Astrocyte (in vitro differentiated cells and primary cell): ENCODE results near the gene C19orf47. TPM values are rescaled to one million over a fixed set of nuclear protein-coding genes. Genes with fewer than 3 reads are reported as not detected.

Source experiments
- DNase-seq: peaks from one replicate; pipeline ENCODE4 v3.0.0-alpha.2; 2010; ENCODE audit warnings: low read depth
- FAIRE-seq: peaks from 2 replicates; lab custom pipeline; 2011; peaks lifted over from hg19 to GRCh38; lab: Jason Lieb, UNC
- H2AFZ ChIP-seq: 2 replicates; pipeline ENCODE4 v1.6.0; 2012; ENCODE audit warnings: low read depth, low read length, inconsistent platforms
- H3K27ac ChIP-seq: 2 replicates; pipeline ENCODE4 v1.5.1; 2011; ENCODE audit warnings: low read depth, low read length, inconsistent platforms
- H3K27me3 ChIP-seq: 2 replicates; pipeline ENCODE4 v1.6.0; 2011; ENCODE audit warnings: low read length, inconsistent platforms; ENCODE audit not compliant: insufficient read depth
- H3K36me3 ChIP-seq: 2 replicates; pipeline ENCODE4 v1.5.1; 2011; ENCODE audit warnings: low read length, inconsistent platforms; ENCODE audit not compliant: insufficient read depth
- H3K4me1 ChIP-seq: 2 replicates; pipeline ENCODE4 v1.5.1; 2011; ENCODE audit warnings: low read length, inconsistent platforms; ENCODE audit not compliant: insufficient read depth
- H3K4me2 ChIP-seq: 2 replicates; pipeline ENCODE4 v1.6.0; 2012; ENCODE audit warnings: low read length, inconsistent platforms
- H3K4me3 ChIP-seq: 2 replicates; pipeline ENCODE4 v1.5.1; 2011; ENCODE audit warnings: low read depth, mild to moderate bottlenecking, low read length, inconsistent platforms; ENCODE audit not compliant: insufficient read depth
- H3K79me2 ChIP-seq: 2 replicates; pipeline ENCODE4 v1.6.0; 2012; ENCODE audit warnings: mild to moderate bottlenecking, low read length, inconsistent platforms; ENCODE audit not compliant: insufficient read depth
- H3K9ac ChIP-seq: 2 replicates; pipeline ENCODE4 v1.6.0; 2012; ENCODE audit warnings: mild to moderate bottlenecking, low read length, inconsistent platforms
- H3K9me3 ChIP-seq: 2 replicates; pipeline ENCODE4 v1.5.1; 2012; ENCODE audit warnings: low read depth, mild to moderate bottlenecking, low read length, inconsistent platforms; ENCODE audit not compliant: insufficient read depth
- H4K20me1 ChIP-seq: 2 replicates; pipeline ENCODE4 v1.6.0; 2012; ENCODE audit warnings: low read length, inconsistent platforms; ENCODE audit not compliant: insufficient read depth
- H3K27ac Mint-ChIP-seq: one replicate; pipeline ENCODE4 v1.8.0; 2021; ENCODE audit warnings: mild to moderate bottlenecking, mixed read lengths; ENCODE audit not compliant: unreplicated experiment
- H3K27me3 Mint-ChIP-seq: one replicate; pipeline ENCODE4 v1.8.0; 2021; ENCODE audit warnings: low read depth, mixed read lengths; ENCODE audit not compliant: unreplicated experiment
- H3K36me3 Mint-ChIP-seq: one replicate; pipeline ENCODE4 v1.8.0; 2021; ENCODE audit warnings: low read depth, mixed read lengths; ENCODE audit not compliant: unreplicated experiment
- H3K4me1 Mint-ChIP-seq: one replicate; pipeline ENCODE4 v1.8.0; 2021; ENCODE audit warnings: low read depth, mixed read lengths; ENCODE audit not compliant: unreplicated experiment
- H3K4me3 Mint-ChIP-seq: one replicate; pipeline ENCODE4 v1.8.0; 2021; ENCODE audit warnings: mild to moderate bottlenecking, moderate library complexity, mixed read lengths; ENCODE audit not compliant: unreplicated experiment
- H3K9me3 Mint-ChIP-seq: one replicate; pipeline ENCODE4 v1.8.0; 2021; ENCODE audit warnings: mild to moderate bottlenecking, mixed read lengths; ENCODE audit not compliant: unreplicated experiment
- EZH2 ChIP-seq: IDR thresholded peaks from 2 replicates; pipeline ENCODE4 v1.6.1; 2012; ENCODE audit warnings: mild to moderate bottlenecking, low read length, inconsistent platforms; ENCODE audit not compliant: insufficient read depth
- total RNA-seq: library from RNA; stranded (reverse); gene quantifications from 2 replicates; pipeline ENCODE4 v1.2.1, GENCODE V29; 2021
- TF ChIP-seq, protein P1 (sequence below): IDR thresholded peaks from 2 replicates; pipeline ENCODE4 v1.5.1; 2011; ENCODE audit warnings: low read depth, mild to moderate bottlenecking, inconsistent platforms, low read length, moderate library complexity; ENCODE audit not compliant: insufficient read depth

C19orf47 gene
- total RNA-seq, 1 donor from 2014 or later: 20.6 TPM

DNA sequence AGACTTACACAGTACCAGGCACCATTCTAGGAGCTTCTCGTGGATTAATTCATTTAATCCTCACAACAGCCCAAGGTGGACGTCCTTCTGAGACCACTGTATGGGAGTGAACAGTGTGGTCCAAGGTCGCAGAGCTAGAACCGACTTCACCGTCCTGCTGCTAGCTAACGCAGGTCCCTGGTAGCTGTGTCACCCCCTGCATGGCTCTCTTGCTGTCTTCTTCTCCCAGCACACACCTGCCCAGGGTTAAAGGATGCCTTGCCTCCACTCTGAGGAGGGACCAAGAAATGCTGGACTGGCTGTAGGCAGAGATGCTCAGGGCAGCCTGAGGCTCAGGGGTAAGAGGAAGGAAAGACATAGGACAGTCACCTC, 66.0 kb downstream of the C19orf47 start:
- FAIRE-seq (no peak), DNase-seq (no peak)
- Mint-ChIP-seq H3K4me1 (peaks cover 34% of the 10 kb centered on the region), H3K9me3 (peaks cover 2% of the 10 kb centered on the region), H3K36me3 (peaks cover 4% of the 10 kb centered on the region), H3K27me3 (no peaks in the 10 kb centered on the region), H3K27ac (no peak overlapping the region), H3K4me3 (no peak overlapping the region)
- Histone ChIP-seq H3K27me3 (no peaks in the 10 kb centered on the region), H3K79me2 (peaks cover 77% of the 10 kb centered on the region), H3K9me3 (no peaks in the 10 kb centered on the region), H2AFZ (no peak overlapping the region), H3K9ac (peak overlapping the region; percentile 17), H4K20me1 (peaks cover 70% of the 10 kb centered on the region), H3K4me1 (peaks cover 18% of the 10 kb centered on the region), H3K4me3 (no peak overlapping the region), H3K36me3 (no peaks in the 10 kb centered on the region), H3K4me2 (no peak overlapping the region), H3K27ac (no peak overlapping the region)
- no peak for TF ChIP-seq EZH2
- TF ChIP-seq, protein P1, sequence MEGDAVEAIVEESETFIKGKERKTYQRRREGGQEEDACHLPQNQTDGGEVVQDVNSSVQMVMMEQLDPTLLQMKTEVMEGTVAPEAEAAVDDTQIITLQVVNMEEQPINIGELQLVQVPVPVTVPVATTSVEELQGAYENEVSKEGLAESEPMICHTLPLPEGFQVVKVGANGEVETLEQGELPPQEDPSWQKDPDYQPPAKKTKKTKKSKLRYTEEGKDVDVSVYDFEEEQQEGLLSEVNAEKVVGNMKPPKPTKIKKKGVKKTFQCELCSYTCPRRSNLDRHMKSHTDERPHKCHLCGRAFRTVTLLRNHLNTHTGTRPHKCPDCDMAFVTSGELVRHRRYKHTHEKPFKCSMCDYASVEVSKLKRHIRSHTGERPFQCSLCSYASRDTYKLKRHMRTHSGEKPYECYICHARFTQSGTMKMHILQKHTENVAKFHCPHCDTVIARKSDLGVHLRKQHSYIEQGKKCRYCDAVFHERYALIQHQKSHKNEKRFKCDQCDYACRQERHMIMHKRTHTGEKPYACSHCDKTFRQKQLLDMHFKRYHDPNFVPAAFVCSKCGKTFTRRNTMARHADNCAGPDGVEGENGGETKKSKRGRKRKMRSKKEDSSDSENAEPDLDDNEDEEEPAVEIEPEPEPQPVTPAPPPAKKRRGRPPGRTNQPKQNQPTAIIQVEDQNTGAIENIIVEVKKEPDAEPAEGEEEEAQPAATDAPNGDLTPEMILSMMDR: no peak

DNA sequence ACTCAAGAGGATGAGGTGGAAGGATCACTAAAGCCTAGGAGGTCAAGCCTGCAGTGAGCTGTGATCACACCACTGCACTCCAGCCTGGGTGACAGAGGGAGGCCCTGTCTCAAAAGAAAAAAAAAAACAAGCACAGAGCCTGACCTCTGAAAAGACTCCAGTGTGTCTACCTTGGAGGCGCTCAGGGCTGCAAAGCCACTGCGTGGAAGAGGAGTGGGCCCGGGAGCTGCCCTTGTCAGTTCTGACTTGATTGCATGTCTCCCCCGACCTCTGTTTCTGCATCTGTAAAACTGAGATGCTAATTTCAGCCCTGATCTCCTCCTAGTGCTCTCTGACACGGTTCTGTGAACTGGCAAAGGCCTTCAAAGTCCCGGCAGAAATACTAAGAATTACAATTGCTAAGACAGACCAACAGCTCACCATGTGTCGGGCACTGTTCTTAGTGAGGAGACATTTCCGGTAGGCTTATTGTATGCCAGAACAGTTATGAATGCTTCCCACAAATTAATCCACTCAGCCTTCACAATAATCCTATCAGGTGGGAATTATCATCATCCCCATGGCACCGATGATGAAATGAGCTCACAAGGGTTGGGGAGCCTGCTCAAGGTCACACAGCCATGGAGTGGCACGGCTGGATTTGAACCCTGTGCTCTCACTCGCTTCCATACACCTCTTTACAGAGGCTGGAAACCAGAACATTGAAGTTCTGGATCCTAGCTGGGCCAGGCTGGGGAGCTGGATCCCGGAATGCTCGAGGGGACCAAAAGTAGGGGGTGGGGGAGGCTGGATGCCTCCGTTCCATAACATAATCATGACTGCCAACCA, 66.6 kb downstream of the C19orf47 start:
- Mint-ChIP-seq H3K9me3 (peaks cover 2% of the 10 kb centered on the region), H3K36me3 (peaks cover 4% of the 10 kb centered on the region), H3K27me3 (no peaks in the 10 kb centered on the region), H3K27ac (no peak overlapping the region), H3K4me3 (no peak overlapping the region), H3K4me1 (peaks cover 34% of the 10 kb centered on the region)
- Histone ChIP-seq H2AFZ (no peak overlapping the region), H3K27me3 (no peaks in the 10 kb centered on the region), H3K9me3 (no peaks in the 10 kb centered on the region), H3K79me2 (peaks cover 83% of the 10 kb centered on the region), H4K20me1 (peaks cover 76% of the 10 kb centered on the region), H3K36me3 (no peaks in the 10 kb centered on the region), H3K4me2 (no peak overlapping the region), H3K27ac (no peak overlapping the region), H3K9ac (no peak overlapping the region), H3K4me3 (no peak overlapping the region), H3K4me1 (peaks cover 18% of the 10 kb centered on the region)
- DNase-seq (no peak), FAIRE-seq (no peak)
- no peak for TF ChIP-seq EZH2
- TF ChIP-seq, protein P1: no peak

DNA sequence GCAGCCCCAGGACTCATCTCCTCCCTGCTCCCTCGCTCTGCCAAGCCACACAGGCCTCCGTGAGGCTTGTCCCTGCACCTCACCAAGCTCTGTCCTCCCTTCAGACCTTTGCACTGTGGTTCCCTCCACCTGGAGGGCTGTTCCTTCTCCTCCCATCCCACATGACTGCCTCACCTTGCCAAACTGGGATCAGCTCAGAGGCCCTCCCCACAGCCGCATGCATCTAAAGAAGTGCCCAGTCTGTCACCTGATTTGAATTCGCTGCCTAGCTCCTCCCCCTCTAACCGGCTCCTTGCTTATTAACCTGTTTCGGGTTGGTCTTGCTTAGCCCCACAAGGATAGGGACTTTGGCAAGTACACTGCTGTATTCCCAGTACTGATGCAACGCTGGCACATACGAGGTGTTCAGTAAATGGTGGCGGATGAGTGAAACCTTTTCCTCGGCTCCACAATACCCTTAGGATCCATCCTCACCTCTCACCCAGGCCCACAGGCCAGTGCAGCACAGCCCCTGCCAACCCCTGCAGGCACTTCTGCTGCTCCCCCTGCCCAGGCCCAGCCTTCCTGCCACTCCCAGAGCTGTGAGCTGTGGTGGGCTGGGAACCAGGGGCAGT, 67.5 kb downstream of the C19orf47 start:
- Histone ChIP-seq H3K27ac (no peak overlapping the region), H3K4me1 (peaks cover 14% of the 10 kb centered on the region), H3K36me3 (no peaks in the 10 kb centered on the region), H4K20me1 (peaks cover 82% of the 10 kb centered on the region), H3K79me2 (peaks cover 90% of the 10 kb centered on the region), H3K9me3 (no peaks in the 10 kb centered on the region), H3K4me2 (no peak overlapping the region), H3K9ac (no peak overlapping the region), H3K4me3 (no peak overlapping the region), H2AFZ (no peak overlapping the region), H3K27me3 (no peaks in the 10 kb centered on the region)
- Mint-ChIP-seq H3K27me3 (no peaks in the 10 kb centered on the region), H3K36me3 (peaks cover 4% of the 10 kb centered on the region), H3K4me1 (peaks cover 32% of the 10 kb centered on the region), H3K9me3 (peaks cover 2% of the 10 kb centered on the region), H3K27ac (no peak overlapping the region), H3K4me3 (no peak overlapping the region)
- DNase-seq (no peak), FAIRE-seq (no peak)
- no peak for TF ChIP-seq EZH2
- TF ChIP-seq, protein P1: no peak
